Peyer's patch (tissue), 4 donors: ENCODE measurements around the gene STAG1.

ENCODE experiments used
- CTCF ChIP-seq, 6 experiments: fragments of 450-650 bp in 4 of 6; fragments of 200-600 bp in 2 of 6; sonication (generic) in 1 of 6; IDR thresholded peaks; one replicate each; pipeline ENCODE4 v1.5.1; 2017 to 2019; ENCODE audit warnings: antibody characterized with exemption in 6 of 6, mild to moderate bottlenecking in 3 of 6, moderate library complexity in 1 of 6
- POLR2A ChIP-seq, 2 donors: fragments of 450-650 bp; IDR thresholded peaks; one replicate each; pipeline ENCODE4 v1.5.1; 2017; ENCODE audit warnings: antibody characterized with exemption in 2 of 2, mild to moderate bottlenecking in 2 of 2, moderate library complexity in 2 of 2

- TF ChIP-seq CTCF (IDR thresholded peaks at IDR 0.05) (no peak), POLR2A (IDR thresholded peaks at IDR 0.05) (no peak)
These were observed 275.9 kb downstream of the STAG1 start for GRCh38 chr3:136476280-136476679.
